ENCODE data around the gene SIL1. TPM values are rescaled to one million over a fixed set of nuclear protein-coding genes. Genes with fewer than 3 reads are reported as not detected.
"Not testable (repeated sequence)": the region's sequence is repeated elsewhere in the genome, so short reads cannot be mapped to it uniquely, and the experiment has no call there.

SIL1 gene
- total RNA-seq, 1 donor from 2014 or later = 32.3 TPM

GRCh38 chr5:139204196-139204595 lies 6.0 kb upstream of the SIL1 start:
- no peak for TF ChIP-seq CTCF (conservative IDR thresholded peaks at IDR 0.05; ENCODE audit: low read depth, low read length)
- H3K4me3 ChIP-seq (ENCODE audit: low read depth, low read length) = no peak overlapping the region
- DNase-seq (ENCODE audit: low read depth) = no peak

DNA sequence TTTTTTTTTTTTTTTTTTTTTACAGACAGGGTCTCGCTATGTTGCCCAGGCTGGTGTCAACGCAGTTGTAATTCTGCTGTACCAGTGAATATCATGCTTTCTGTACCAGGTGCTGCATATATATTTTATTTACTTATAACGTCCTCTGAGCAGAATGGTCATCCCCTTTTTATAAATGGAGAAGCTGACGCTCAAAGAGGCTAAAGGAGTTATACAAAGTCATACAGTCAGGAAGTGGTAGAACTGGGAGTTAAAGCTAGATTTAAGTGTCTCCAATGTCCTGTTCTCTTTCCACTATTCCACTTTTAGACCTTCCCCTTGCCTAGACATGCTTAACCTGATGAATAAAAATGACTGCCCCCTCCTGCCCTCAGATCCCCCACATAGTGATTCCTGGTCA lies 1.2 kb upstream of the SIL1 start:
- H3K4me3 ChIP-seq (ENCODE audit: low read depth, low read length) = no peak overlapping the region
- no peak for TF ChIP-seq CTCF (conservative IDR thresholded peaks at IDR 0.05; ENCODE audit: low read depth, low read length)
- DNase-seq (ENCODE audit: low read depth) = no peak

DNA sequence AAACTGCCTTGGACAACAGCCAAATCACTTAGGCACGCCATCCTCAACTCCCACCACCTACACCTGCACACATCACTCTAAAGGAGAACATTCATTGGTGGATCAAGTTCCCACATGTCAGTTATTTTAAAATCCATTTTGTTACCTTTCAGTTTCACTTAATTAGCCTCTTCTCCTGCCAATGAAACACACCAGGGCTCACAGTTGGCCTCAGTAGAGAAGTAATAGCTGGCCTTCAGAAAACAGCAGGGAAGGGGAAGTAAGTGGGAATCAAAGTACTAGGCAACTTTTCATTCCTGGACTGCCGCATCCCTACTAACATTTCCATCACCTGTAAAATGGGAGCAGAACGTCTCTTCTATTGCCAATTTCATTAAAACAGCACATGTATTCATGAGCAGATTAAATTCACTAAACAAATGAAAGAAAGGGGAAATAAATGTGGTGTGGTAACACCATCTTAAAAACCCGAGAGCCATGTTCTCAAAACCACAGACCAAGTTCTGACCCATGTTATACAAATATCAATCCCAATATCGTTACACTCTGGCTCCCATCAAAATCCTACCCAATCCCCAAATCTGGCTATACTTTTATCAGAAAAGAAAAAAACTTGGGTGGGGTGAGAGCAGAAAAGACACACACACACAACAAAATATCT lies 1.7 kb downstream of the SIL1 start:
- H3K4me3 ChIP-seq (ENCODE audit: low read depth, low read length) = no peak overlapping the region
- no peak for DNase-seq (ENCODE audit: low read depth)
- no peak for TF ChIP-seq CTCF (conservative IDR thresholded peaks at IDR 0.05; ENCODE audit: low read depth, low read length)

GRCh38 chr5:139194486-139194885 lies 3.7 kb downstream of the SIL1 start:
- no peak for DNase-seq (ENCODE audit: low read depth)
- H3K4me3 ChIP-seq (ENCODE audit: low read depth, low read length) = no peak overlapping the region
- no peak for TF ChIP-seq CTCF (conservative IDR thresholded peaks at IDR 0.05; ENCODE audit: low read depth, low read length)

GRCh38 chr5:139193928-139194327 lies 4.2 kb downstream of the SIL1 start:
- peak; percentile 51 for TF ChIP-seq CTCF (conservative IDR thresholded peaks at IDR 0.05; ENCODE audit: low read depth, low read length)
- H3K4me3 ChIP-seq (ENCODE audit: low read depth, low read length) = no peak overlapping the region
- DNase-seq (ENCODE audit: low read depth) = no peak

DNA sequence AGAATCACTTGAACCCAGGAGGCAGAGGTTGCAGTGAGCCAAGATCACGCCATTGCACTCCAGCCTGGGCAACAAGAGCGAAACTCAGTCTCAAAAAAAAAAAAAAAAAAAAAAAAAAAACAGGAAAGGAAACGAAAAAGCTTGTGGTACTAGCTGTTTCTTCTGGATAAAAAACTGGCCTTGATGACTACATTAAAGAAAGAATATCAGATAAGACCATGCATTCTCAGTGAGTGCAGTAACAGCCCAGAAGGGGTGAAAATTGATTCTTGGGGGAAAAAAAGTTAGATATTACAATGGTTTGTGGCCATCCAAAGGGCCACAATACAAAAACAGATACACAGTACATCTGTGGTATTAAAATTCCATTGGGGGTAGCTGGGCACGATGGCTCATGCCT lies 5.3 kb downstream of the SIL1 start:
- DNase-seq (ENCODE audit: low read depth) = not testable (repeated sequence)

GRCh38 chr5:139191954-139192353 lies 6.2 kb downstream of the SIL1 start:
- DNase-seq (ENCODE audit: low read depth); H3K4me3 ChIP-seq (ENCODE audit: low read depth, low read length): not testable (repeated sequence)

More for the DNA sequence above, 5.3 kb downstream of the SIL1 start:
- H3K4me3 ChIP-seq (ENCODE audit: low read depth, low read length) = not testable (repeated sequence)

DNA sequence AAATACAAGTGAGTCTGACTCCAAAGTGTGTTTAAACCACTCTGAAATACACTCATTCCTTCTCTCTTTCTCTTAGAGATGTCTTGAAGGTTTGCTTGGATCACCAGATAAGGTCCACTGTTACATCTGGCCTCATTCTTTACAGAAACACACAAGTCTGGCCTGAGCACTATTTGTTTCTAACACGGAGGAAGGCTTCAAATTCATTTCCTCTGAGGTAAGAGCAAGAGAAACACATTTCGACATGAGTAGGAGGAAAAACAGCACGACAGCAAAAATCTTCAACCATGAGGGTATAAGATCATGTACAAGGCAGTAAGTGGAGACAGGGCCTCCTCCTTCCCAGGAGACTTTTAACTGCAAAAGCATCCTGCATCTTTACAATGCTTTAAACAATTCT lies 8.0 kb downstream of the SIL1 start:
- H3K4me3 ChIP-seq (ENCODE audit: low read depth, low read length) = no peak overlapping the region
- TF ChIP-seq CTCF (conservative IDR thresholded peaks at IDR 0.05; ENCODE audit: low read depth, low read length) = no peak
- DNase-seq (ENCODE audit: low read depth) = no peak

All from epithelial cell of proximal tubule (primary cell).